H9 (cell line): ENCODE data around the gene RICTOR. TPM values are rescaled to one million over a fixed set of nuclear protein-coding genes. Genes with fewer than 3 reads are reported as not detected.

Source experiments
- DNase-seq: peaks from one replicate; pipeline ENCODE4 v3.0.0-alpha.2; 2017
- H2AFZ ChIP-seq: one replicate; pipeline ENCODE4 v1.6.1; 2013; ENCODE audit warnings: mild to moderate bottlenecking, low read length, control low read depth, moderate library complexity
- H2AK5ac ChIP-seq: 2 replicates; pipeline ENCODE4 v1.6.1; 2013; ENCODE audit warnings: low read length, control low read depth, mixed read lengths; ENCODE audit not compliant: insufficient read length
- H2BK120ac ChIP-seq: one replicate; pipeline ENCODE4 v1.6.1; 2013; ENCODE audit warnings: low read depth, mild to moderate bottlenecking, low read length, control low read depth, inconsistent platforms; ENCODE audit not compliant: poor library complexity, severe bottlenecking
- H2BK12ac ChIP-seq: 2 replicates; pipeline ENCODE4 v1.6.1; 2013; ENCODE audit warnings: low read length, control low read depth, mixed read lengths, low read depth; ENCODE audit not compliant: insufficient read length
- H2BK15ac ChIP-seq: 2 replicates; pipeline ENCODE4 v1.6.1; 2013; ENCODE audit warnings: low read depth, low read length, control low read depth
- H2BK20ac ChIP-seq: one replicate; pipeline ENCODE4 v1.6.1; 2013; ENCODE audit warnings: low read depth, mild to moderate bottlenecking, low read length, control low read depth, inconsistent platforms; ENCODE audit not compliant: poor library complexity, severe bottlenecking
- H2BK5ac ChIP-seq: 2 replicates; pipeline ENCODE4 v1.6.1; 2013; ENCODE audit warnings: low read length, control low read depth, mixed read lengths; ENCODE audit not compliant: insufficient read length
- H3K14ac ChIP-seq: 2 replicates; pipeline ENCODE4 v1.6.1; 2013; ENCODE audit warnings: low read length, control low read depth; ENCODE audit not compliant: insufficient read depth
- H3K18ac ChIP-seq: 2 replicates; pipeline ENCODE4 v1.6.1; 2013; ENCODE audit warnings: low read depth, mild to moderate bottlenecking, mixed read lengths, low read length, control low read depth; ENCODE audit not compliant: insufficient read length
- H3K23ac ChIP-seq: 2 replicates; pipeline ENCODE4 v1.6.1; 2013; ENCODE audit warnings: low read length, control low read depth, mixed read lengths, low read depth; ENCODE audit not compliant: insufficient read length
- H3K23me2 ChIP-seq: 2 replicates; pipeline ENCODE4 v1.6.1; 2013; ENCODE audit warnings: low read depth, mild to moderate bottlenecking, mixed read lengths, low read length, control low read depth; ENCODE audit not compliant: insufficient read length, poor library complexity, severe bottlenecking
- H3K27ac ChIP-seq: 2 replicates; pipeline ENCODE4 v1.5.1; 2013; ENCODE audit warnings: low read length, control low read depth, mixed read lengths, low read depth; ENCODE audit not compliant: insufficient read length
- H3K27me3 ChIP-seq: 2 replicates; pipeline ENCODE4 v1.6.1; 2013; ENCODE audit warnings: low read length, control low read depth, inconsistent platforms; ENCODE audit not compliant: insufficient read depth
- H3K4ac ChIP-seq: 2 replicates; pipeline ENCODE4 v1.6.1; 2013; ENCODE audit warnings: low read depth, mild to moderate bottlenecking, control low read depth, inconsistent platforms, low read length, moderate library complexity
- H3K4me1 ChIP-seq: 2 replicates; pipeline ENCODE4 v1.6.1; 2013; ENCODE audit warnings: low read length, control low read depth, inconsistent platforms; ENCODE audit not compliant: insufficient read depth
- H3K4me2 ChIP-seq: 2 replicates; pipeline ENCODE4 v1.6.1; 2013; ENCODE audit warnings: low read length, control low read depth, mixed read lengths; ENCODE audit not compliant: insufficient read length, insufficient read depth
- H3K56ac ChIP-seq: 2 replicates; pipeline ENCODE4 v1.6.1; 2013; ENCODE audit warnings: low read depth, mild to moderate bottlenecking, mixed read lengths, low read length, control low read depth; ENCODE audit not compliant: insufficient read length
- H3K79me1 ChIP-seq: 2 replicates; pipeline ENCODE4 v1.6.1; 2013; ENCODE audit warnings: low read depth, mild to moderate bottlenecking, moderate library complexity, low read length, control low read depth, inconsistent platforms; ENCODE audit not compliant: insufficient read depth, poor library complexity, severe bottlenecking
- H3K79me2 ChIP-seq: 2 replicates; pipeline ENCODE4 v1.6.1; 2013; ENCODE audit warnings: low read length, control low read depth, inconsistent platforms; ENCODE audit not compliant: insufficient read depth
- H3K9ac ChIP-seq: 2 replicates; pipeline ENCODE4 v1.6.1; 2013; ENCODE audit warnings: low read length, control low read depth, mixed read lengths; ENCODE audit not compliant: insufficient read length; ENCODE audit errors: extremely low read depth
- H3K9me3 ChIP-seq: one replicate; pipeline ENCODE4 v1.6.1; 2013; ENCODE audit warnings: low read depth, low read length, inconsistent platforms; ENCODE audit not compliant: control insufficient read depth
- H3T11ph ChIP-seq: one replicate; pipeline ENCODE4 v1.6.1; 2013; ENCODE audit warnings: mild to moderate bottlenecking, low read length, control low read depth, inconsistent platforms
- H4K20me1 ChIP-seq: one replicate; pipeline ENCODE4 v1.6.1; 2013; ENCODE audit not compliant: control insufficient read depth, insufficient read length, insufficient read depth
- H4K5ac ChIP-seq: 2 replicates; pipeline ENCODE4 v1.6.1; 2013; ENCODE audit warnings: low read depth, mild to moderate bottlenecking, mixed read lengths, low read length, control low read depth; ENCODE audit not compliant: insufficient read length
- H4K8ac ChIP-seq: replicated peaks from 2 replicates; pipeline ENCODE4 v1.6.1; 2013; ENCODE audit warnings: low read length, control low read depth, mixed read lengths, low read depth; ENCODE audit not compliant: insufficient read length
- H4K91ac ChIP-seq: 2 replicates; pipeline ENCODE4 v1.6.1; 2013; ENCODE audit warnings: low read depth, mild to moderate bottlenecking, moderate library complexity, mixed read lengths, low read length, control low read depth; ENCODE audit not compliant: insufficient read length
- H3K27ac Mint-ChIP-seq, 3 experiments: 2 replicates in 2 of 3; 3 replicates in 1 of 3; pipeline ENCODE4 v1.8.0; 2020 to 2021; ENCODE audit warnings: mixed read lengths in 3 of 3, mild to moderate bottlenecking in 1 of 3, moderate library complexity in 1 of 3
- H3K27me3 Mint-ChIP-seq: 2 replicates; pipeline ENCODE4 v1.8.0; 2021; ENCODE audit warnings: low read depth, mild to moderate bottlenecking, moderate library complexity, mixed read lengths
- H3K36me3 Mint-ChIP-seq, 3 experiments: 2 replicates in 2 of 3; 3 replicates in 1 of 3; pipeline ENCODE4 v1.8.0; 2020 to 2021; ENCODE audit warnings: low read depth in 3 of 3, mixed read lengths in 3 of 3; ENCODE audit not compliant: insufficient read depth in 1 of 3
- H3K4me1 Mint-ChIP-seq, 2 experiments: 2 replicates each; pipeline ENCODE4 v1.8.0; 2020; ENCODE audit warnings: mixed read lengths in 2 of 2
- H3K4me3 Mint-ChIP-seq, 2 experiments: 2 replicates in 1 of 2; 3 replicates in 1 of 2; pipeline ENCODE4 v1.8.0; 2020 to 2021; ENCODE audit warnings: mild to moderate bottlenecking in 2 of 2, mixed read lengths in 2 of 2, moderate library complexity in 1 of 2
- H3K9me3 Mint-ChIP-seq, 2 experiments: 2 replicates in 1 of 2; 3 replicates in 1 of 2; pipeline ENCODE4 v1.8.0; 2020; ENCODE audit warnings: mild to moderate bottlenecking in 2 of 2, mixed read lengths in 2 of 2, moderate library complexity in 1 of 2
- CTCF ChIP-seq: fragments of 200-600 bp; sonication (generic); conservative IDR thresholded peaks from 3 replicates; pipeline ENCODE4 v1.8.0; 2021; ENCODE audit warnings: antibody characterized with exemption, mild to moderate bottlenecking
- total RNA-seq: library from RNA; stranded (reverse); gene quantifications from 2 replicates; pipeline ENCODE4 v1.2.1, GENCODE V29; 2021

RICTOR gene
- total RNA-seq, 1 experiment from 2014 or later = 20.9 TPM

GRCh38 chr5:39024884-39025283 lies 49.3 kb downstream of the RICTOR start:
- Mint-ChIP-seq H3K27ac (no peak overlapping the region; a peak in 1 of 7 replicates), H3K27me3 (no peaks in the 10 kb centered on the region), H3K36me3 (peaks cover 21 to 33% (median 30%) of the 10 kb centered on the region in 3 experiments), H3K4me3 (no peak overlapping the region), H3K4me1 (peaks cover 35 to 37% of the 10 kb centered on the region in 2 experiments), H3K9me3 (peaks cover 14 to 15% of the 10 kb centered on the region in 2 experiments)
- H4K8ac ChIP-seq = no peak overlapping the region
- no peaks in the 10 kb centered on the region for H3K9me3 ChIP-seq
- no peak overlapping the region for H2AK5ac ChIP-seq
- H3K27me3 ChIP-seq = no peaks in the 10 kb centered on the region
- H3K4me1 ChIP-seq = peaks cover 13% of the 10 kb centered on the region
- H3K56ac ChIP-seq = no peak overlapping the region
- H3K23me2 ChIP-seq = no peaks in the 10 kb centered on the region
- no peak for TF ChIP-seq CTCF
- H3K79me2 ChIP-seq = peaks cover 2% of the 10 kb centered on the region; the same call in 1 of the 2 replicates
- no peak overlapping the region for H2AFZ ChIP-seq
- no peak overlapping the region for H3K14ac ChIP-seq
- no peak overlapping the region for H4K5ac ChIP-seq
- H3K79me1 ChIP-seq = no peaks in the 10 kb centered on the region
- no peak overlapping the region for H4K91ac ChIP-seq
- H3K4ac ChIP-seq = no peak overlapping the region
- H2BK12ac ChIP-seq = no peak overlapping the region
- H3K18ac ChIP-seq = no peak overlapping the region
- no peaks in the 10 kb centered on the region for H4K20me1 ChIP-seq
- H3K4me2 ChIP-seq = no peak overlapping the region
- H2BK120ac ChIP-seq = no peak overlapping the region
- H2BK15ac ChIP-seq = no peak overlapping the region
- H2BK5ac ChIP-seq = no peak overlapping the region
- H3K23ac ChIP-seq = no peak overlapping the region
- H3K9ac ChIP-seq = no peak overlapping the region
- DNase-seq = no peak
- no peak overlapping the region for H3T11ph ChIP-seq
- no peak overlapping the region for H3K27ac ChIP-seq
- no peak overlapping the region for H2BK20ac ChIP-seq
